ENCODE results near the gene LINGO3. TPM values are rescaled to one million over a fixed set of nuclear protein-coding genes. Genes with fewer than 3 reads are reported as not detected.
"Not testable (repeated sequence)": the region's sequence is repeated elsewhere in the genome, so short reads cannot be mapped to it uniquely, and the experiment has no call there.

LINGO3 gene
- total RNA-seq, 1 donor from 2014 or later: 0.21 TPM

DNA sequence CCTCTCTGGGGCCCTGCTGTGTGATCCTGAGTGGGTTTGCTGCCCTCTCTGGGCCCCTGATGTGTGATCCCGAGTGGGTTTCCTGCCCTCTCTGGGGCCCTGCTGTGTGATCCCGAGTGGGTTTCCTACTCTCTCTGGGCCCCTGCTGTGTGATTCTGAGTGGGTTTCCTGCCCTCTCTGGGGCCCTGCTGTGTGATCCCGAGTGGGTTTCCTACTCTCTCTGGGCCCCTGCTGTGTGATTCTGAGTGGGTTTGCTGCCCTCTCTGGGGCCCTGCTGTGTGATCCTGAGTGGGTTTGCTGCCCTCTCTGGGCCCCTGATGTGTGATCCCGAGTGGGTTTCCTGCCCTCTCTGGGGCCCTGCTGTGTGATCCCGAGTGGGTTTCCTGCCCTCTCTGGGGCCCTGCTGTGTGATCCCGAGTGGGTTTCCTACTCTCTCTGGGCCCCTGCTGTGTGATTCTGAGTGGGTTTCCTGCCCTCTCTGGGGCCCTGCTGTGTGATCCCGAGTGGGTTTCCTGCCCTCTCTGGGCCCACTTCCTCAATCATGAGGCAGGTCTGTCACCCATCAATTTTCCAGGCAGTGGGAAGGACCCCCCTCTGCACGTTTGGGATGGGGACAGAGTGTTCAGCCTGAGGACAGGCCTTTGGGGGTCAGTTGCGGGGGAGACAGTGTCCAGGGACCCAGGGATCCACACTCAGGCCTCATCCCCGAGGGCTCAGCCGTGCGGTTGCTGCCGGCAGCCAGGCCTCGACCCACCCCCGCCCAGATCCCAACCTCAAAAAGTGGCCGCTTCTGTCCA lies 26.5 kb downstream of the LINGO3 start:
- not testable (repeated sequence) for DNase-seq

DNA sequence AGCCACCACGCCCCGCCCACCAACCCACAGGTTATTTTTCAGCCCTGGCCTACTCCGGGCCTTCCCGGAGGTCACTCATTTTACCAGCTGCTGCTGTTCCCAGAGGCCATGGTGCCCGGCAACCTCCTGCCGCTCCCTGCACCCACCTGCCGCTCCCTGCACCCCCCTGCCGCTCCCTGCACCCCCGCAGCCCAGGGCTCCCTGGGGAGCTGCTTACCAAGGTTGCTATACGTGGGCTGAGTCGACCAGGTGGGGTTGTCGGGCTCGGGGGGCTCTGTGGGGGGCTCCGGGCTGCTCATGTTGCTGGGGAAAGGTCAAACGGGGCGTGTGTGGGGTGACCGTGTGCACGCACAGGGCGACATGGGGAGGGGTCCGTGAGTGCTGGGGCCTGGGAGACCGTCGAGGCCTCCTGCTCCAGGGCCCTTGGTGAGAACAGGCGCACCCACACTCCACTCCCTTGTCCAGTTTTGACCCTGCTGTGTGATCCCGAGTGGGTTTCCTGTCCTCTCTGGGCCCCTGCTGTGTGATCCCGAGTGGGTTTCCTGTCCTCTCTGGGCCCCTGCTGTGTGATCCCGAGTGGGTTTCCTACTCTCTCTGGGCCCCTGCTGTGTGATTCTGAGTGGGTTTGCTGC lies 27.2 kb downstream of the LINGO3 start:
- no peak for DNase-seq

DNA sequence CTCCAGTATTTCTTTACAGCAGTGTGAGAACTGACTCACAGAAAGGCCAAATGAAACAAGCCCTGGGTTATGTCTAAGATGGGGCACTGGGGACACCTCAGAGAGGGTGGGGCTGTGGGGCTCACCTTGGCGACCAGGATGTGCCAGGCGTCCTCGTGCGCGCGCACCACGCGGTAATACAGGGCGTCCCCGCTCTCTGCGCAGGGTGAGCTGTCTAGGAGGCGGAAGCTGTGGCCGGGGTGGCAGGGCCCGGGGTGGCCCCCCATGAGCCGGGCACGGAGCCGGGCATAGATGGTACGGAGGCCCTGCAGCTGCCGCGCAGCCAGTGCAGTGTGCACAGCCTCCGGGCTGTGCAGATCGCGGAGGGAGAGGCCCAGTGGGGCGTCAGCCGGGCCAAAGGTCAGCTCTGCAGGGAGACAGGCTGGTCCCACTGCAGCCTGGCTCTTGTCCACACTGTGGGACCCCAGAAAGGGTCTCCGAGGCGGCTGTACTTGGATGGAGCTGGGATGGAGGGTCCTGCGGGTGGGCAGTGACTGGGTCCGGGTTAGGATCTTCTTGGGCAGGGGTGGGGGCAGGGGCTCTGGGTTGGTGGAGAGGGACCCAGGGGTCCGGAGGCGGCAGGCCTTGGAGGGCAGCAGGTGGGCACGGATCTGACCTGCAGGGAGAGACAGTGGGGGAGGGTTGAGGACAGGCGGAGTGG lies 29.3 kb downstream of the LINGO3 start:
- no peak for DNase-seq

DNA sequence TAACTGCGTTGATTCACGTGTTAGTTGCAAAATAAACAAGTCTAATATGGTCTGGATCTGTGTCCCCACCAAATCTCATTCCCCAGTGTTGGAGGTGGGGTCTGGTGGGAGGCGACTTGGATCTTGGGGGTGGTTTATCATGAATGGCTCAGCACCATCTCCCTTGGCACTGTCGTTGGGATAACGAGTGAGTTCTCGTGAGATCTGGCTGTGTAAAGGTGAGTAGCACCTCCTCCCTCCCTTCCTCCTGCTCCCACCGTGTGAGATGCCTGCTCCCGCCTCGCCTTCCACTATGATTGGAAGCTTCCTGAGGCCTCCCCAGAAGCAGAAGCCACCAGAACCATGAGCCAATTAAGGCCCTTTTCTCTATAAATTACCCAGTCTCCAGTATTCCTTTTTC lies 30.8 kb downstream of the LINGO3 start:
- no peak for DNase-seq

DNA sequence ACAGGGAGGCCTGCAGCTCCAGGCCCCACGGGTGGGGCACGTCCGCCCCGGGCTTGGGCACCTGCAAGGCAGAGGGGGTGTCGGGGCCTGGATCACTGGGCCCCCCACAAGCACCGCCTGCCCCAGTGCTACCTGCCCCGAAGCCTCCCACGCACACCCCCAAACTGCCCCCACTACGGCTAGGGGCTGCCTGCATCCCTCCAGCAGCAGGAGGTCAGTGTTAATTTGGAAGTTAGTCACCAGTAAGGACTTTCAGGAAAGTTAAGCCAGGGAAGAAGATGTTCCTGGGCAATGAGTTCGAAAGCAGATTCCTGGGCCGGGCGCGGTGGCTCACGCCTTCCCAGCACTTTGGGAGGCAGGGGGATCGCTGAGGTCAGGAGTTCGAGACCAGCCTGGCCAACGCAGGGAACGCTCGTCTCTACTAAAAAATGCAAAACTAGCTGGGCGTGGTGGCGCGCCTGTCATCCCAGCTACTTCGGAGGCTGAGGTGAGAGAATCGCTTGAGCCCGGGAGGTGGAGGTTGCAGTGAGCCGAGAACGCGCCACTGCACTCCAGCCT lies 31.4 kb downstream of the LINGO3 start:
- no peak for DNase-seq

DNA sequence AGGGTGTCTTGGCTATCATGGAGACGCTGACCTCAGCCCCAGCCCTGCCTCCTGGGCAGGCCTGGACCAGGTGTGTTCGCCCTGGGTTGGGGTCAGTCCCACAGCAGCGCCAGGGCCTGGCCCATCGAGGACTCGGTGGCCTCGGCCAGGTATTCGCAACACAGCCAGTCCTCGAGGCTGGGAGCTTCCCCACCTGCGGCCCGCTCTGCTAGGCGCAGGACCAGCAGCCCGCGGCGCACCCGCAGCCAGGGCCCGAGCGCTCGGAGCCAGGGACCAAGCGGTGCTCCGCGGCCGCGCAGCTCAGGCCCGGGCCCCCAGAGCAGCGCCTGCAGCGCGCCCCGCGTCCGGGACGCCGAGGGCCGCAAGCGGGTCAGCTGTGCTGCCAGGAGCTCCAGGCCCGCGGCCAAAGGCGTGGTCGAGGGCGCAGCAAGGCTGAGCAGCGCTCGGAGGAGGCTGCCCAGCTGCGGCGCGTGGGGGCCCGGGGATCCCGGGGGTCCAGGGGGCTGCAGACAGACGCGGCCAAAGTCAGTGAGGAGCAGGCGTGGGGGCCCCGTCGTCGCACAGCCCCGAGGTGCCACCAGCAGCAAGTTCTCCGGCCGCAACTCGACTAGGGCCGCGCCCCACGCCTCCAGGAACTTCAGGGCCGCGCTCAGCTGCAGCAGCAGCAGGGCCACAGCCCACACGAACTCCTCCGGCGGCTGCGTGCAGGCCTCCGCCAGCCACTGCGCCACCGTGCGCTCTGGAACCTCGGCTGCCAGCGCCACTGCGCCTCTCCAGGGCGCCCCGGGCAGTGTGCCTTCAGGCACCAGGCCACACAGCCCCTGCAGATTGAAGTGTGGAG lies 32.1 kb downstream of the LINGO3 start:
- DNase-seq: peak; percentile 54

DNA sequence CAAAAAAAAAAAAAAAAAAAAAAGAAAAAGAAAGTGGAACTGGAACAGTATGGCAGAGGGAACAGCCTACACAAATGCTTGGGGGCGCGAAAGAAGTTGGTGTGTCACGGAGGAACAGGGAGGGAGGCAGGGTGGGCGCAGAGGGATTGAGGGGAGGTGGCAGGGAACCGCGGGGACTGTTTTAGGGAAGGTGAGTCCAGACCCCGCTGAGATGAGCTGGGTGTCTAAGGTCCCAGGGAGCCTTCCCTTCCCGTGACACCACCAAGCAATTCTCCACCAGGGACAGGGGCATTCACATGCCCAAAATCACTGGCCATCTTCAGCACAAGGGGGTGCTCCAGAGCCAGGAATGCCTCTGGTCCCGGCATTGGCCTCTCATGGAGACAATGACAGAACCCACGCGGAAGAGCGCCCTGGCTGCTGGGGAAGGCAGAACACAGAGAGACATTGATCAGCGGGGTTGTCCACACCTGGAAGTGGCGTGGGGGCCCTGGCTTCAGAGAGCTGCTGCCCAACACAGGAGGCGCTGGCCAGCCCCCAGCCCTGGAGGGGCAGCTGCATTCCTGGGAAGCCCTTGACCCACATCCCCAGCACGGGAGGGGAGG lies 32.9 kb downstream of the LINGO3 start:
- peak; percentile 81 for DNase-seq

DNA sequence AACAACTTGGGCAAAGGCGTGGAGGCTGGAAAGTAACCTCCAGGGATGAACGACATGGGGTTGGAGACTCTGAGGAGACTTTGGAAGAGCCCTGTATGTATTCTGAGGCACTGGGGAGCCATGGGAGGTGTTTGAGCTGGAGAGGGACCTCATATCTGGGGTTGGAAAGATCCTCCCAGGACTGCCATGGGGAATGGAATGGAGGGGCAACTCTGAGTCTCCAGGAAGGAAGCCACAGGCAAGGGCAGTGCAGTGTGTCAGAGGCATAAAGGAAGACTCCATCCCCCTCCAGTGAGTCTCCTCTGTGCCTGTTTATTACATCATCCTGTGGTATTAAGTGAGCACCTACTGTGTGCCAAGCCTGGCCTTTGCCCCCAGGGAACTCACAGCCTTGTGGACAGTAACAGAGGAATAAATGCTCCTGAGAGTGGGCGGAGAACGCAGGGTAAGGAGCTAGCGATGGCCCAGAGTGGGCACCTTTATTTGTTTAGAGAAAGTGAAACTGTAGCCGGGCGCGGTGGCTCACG lies 33.7 kb downstream of the LINGO3 start:
- no peak for DNase-seq

DNA sequence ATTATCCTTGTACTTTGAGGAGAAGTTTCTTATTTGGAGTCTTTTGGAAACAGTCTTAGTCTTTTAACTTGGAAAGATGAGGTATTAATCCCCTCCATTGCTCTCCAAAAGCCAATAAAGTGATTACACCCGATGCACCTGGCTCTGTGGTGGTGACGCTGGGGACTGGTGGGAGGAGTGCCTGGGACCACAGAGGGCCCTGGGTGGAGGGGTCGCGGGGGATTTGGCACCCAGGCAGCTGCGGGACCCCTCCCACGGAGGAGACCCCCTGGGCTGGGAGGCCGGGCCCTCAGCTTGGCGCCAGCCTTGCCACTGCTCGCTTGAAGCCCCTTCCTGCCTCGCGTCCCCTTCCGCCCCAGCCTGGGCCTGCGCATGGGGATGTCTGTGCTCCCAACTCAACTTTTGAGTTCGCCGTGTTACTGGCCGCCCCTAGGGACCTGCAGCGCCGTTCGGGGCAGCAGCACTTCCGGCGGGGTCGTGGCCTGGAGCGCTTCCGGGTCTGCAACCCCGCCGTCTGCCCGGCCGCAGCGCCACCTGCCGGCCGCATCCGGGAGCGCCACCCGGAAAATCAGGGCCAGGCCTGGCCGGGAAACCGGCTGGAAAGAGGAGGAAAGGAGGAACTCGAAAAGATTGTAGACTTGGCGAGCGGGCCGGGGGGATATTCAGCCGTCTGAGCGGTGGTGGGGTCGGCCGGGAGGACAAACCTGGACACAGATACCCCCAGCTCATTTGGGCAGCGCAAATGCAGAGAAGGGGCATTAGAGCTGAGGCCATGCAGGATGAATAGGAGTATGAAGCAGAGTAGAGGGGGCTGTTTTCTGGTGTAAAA lies 34.4 kb downstream of the LINGO3 start:
- DNase-seq: peak; percentile 85

DNA sequence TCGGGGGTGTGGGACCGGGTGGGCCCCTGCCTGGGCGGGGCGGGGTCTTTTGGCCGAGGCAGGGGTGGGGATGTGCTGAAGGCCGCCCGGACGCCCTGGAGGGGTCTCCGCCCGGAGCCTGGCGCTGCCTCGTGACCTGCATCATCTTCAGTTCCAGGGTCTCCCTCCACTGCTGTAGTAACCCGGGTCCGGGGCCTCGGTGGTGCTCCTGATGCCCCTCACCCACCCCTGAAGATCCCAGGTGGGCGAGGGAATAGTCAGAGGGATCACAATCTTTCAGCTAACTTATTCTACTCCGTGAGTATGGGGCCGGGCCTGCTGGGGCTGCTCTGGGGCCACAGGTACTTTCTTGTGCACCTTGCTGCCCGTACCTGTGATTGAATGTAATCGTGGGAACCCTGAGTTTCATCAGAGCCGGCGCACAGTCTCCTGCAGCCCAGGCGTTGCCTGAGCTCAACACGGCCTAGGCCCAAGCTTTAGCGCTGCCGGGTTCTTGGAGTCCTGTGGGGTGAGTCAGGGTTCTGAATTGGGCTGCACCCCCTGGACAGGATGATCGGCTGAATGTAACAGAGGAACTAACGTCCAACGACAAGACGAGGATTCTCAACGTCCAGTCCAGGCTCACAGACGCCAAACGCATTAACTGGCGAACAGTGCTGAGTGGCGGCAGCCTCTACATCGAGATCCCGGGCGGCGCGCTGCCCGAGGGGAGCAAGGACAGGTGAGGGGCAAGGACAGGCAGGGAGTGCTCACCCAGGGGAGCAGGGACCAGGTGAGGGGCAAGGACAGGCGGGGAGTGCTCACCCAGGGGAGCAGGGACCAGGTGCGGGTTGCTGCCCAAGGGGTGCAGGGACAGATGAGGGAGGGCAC lies 36.5 kb downstream of the LINGO3 start:
- DNase-seq: no peak

DNA sequence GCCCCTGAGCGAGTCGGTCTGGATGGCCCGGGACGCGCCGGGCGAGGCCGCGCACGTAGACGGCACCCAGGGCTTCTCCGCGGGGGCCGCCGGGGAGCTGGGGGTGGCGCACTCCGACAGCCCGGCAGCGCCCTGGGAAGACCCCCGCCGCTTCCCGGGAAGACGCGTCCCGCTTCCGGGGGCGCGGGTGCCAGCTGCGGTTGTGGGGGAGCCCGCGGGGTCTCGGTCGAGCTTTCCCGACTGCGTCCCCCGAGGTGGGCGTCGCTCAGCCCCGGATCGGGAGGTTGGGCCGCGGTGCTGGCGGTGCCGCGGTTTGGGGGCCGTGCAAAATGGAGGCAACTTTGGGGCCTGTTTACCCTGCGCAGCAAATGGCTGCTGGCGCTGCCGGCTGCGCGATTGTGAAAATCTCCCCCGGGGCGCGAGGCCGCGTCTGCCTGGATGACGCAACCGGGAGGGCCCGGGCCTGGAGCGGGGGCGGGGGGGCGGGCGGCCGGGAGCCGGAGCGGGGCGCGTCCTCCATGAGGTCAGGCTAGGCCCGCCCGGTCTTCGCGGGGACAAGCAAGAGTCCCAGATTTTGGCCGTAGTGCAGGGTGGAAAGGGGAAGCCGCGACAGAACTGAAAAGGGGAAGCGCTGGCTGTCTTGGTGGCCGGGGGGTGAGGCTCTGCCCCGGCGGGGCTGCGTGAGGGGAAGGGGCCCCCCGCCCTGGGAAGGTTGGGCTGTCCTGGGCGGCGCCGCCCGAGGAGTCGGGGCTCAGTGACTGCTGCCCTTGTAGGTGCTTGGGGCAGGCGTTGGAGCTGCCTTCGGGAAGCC lies 37.3 kb downstream of the LINGO3 start:
- peak; percentile 86 for DNase-seq

DNA sequence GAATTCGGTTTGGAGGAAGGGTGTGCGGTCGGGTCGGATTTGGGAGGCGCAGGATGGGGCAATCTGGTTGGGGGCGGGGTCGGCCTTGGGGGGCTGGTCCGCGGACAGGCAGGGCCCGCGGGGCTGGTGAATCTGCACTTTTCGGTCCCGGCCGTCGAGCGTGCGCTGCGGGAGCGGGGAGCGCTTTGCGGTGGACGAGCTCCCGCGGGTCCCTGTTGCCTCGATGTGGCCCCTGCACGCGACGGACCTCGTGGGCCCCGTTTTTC lies 37.9 kb downstream of the LINGO3 start:
- DNase-seq: no peak

DNA sequence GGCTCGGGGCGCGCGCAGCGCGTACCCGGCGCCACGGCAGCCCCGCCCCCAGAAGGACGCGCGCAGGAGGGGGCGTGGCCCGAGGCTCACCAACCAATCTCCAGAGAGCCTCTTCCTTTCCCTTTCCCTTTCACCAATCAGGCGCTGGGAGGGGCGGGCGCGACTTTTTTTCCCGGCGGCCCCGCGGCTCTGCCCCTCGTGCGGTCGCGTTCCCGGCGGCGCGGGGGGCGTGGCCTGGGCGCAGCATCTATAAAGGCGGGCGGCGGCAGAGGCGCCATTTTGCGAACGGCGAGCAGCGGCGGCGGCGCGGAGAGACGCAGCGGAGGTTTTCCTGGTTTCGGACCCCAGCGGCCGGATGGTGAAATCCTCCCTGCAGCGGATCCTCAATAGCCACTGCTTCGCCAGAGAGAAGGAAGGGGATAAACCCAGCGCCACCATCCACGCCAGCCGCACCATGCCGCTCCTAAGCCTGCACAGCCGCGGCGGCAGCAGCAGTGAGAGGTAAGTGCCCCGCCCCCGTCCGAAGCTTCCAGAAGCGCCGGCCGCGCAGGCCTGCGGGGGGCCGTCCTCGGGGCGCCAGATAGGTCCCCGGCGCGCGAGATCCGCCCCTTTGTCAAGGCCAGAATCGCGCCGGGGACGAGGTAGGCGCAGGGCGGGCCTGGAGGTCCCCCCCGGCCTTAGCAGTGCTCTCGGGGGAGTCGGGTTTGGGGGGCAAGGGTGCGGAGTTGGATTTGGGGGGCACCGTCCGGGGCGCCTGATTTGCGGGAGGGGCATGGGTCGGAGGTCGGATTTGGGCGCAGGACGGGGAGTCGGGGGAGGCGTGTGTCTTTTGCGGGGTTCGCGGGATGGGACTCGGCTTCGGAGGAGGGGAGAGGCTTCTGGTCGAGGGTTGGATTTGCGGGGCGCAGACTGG lies 38.5 kb downstream of the LINGO3 start:
- peak; percentile 99 for DNase-seq

DNA sequence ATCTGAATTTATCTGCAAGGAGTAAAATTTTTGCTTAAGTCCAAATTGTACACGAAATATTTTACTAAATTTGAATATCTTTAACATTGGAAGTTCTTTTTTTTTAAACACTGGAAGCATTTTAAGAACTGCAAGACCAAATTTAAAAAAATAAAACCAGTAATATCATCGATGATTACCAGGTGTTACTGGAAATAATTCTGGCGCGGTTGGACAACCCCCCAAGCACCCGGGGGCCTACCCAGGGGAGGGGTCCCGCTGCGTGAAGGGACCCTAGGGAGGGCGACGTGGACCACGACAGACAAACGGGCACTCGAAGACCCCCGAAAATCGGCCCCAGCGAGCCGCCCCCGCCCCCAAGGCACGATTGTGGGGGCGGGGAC lies 39.1 kb downstream of the LINGO3 start:
- DNase-seq: no peak

DNA sequence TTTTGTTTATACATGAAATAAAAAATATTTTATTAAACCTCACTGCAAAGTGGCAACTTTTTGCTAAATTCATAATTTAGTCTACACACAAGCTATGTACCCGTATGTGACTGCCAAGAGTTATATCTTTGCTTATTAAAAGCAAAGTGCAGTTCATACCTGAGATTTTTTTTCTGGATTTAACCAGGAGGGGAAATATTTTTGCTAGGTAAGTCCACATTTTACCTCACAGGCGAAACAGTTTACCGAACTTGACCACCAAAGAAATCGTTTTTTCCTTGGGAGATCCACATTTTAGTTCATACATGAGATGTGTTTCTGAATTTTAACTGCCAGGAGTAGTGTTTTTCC lies 39.5 kb downstream of the LINGO3 start:
- DNase-seq: no peak

DNA sequence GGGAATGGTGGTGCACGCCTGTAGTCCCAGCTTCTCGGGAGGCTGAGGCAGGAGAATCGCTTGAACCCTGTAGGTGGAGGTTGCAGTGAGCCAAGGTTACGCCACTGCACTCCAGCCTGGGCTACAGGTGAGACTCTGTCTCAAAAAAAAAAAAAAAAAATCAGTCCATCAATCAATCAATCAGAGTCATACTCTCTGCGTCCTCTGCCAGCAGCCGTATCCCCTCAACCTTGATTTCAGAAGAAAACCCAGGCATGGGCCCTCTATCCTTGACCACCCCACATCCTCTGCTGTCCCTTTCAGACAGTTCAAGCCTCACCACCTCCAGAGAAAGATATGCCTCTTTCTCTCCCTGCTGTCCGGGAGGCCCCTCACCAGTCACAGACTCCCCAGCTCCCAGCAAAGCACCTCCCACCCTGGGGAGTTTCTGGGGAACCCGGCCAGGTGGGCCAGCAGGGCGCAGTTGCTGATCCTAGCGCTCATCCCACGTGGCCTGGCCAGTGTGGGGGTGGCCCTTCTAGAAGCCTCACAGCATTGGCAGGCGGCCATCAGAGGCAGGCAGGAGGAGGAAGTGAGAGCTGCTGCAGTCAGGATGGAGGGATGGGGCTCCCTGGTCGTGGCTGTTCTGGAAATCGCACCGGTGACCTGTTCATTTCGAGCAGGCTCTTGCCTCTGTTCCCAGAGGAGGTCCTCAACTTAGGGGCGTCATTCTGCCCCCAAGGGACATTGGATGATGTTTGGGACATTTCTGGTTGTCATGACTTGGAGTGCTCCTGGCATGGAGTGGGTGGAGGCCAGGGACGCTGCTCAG lies 41.6 kb downstream of the LINGO3 start:
- peak; percentile 74 for DNase-seq
